ENCODE data around the gene ABCA10.

Gene ABCA10

DNA sequence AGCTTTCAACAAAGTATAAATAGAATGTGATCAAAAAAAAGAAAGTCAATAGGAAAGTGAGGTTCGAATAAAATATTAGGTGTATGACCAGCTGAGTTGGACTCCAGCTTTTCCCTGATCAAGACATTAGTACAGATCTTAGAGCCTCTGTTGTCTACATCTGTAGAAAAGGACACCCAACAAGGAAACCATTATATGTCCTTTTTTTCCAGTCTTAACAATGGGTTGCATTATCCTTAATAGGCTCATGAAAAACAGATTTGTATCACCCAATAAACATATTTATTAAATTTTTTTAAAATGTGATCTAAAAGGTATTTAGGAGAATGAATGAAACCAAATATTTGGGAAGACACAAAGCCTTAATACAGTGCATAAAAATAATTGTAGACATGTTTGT, 105.0 kb downstream of the ABCA10 start:
- Histone ChIP-seq H3K4me3 (ENCODE audit: low read depth in 1 of 2, low read length in 2 of 2) (no peak overlapping the region), H3K27me3 (ENCODE audit: control insufficient read depth in 1 of 2, insufficient read depth in 2 of 2, low read length in 2 of 2) (no peaks in the 10 kb centered on the region), H3K9me3 (ENCODE audit: low read length) (no peaks in the 10 kb centered on the region), H3K36me3 (ENCODE audit: insufficient read depth, low read length) (no peaks in the 10 kb centered on the region), H3K9ac (ENCODE audit: low read length) (no peak overlapping the region), H3K4me1 (ENCODE audit: insufficient read depth, low read length) (no peaks in the 10 kb centered on the region), H3K27ac (ENCODE audit: low read depth, low read length) (no peak overlapping the region)

DNA sequence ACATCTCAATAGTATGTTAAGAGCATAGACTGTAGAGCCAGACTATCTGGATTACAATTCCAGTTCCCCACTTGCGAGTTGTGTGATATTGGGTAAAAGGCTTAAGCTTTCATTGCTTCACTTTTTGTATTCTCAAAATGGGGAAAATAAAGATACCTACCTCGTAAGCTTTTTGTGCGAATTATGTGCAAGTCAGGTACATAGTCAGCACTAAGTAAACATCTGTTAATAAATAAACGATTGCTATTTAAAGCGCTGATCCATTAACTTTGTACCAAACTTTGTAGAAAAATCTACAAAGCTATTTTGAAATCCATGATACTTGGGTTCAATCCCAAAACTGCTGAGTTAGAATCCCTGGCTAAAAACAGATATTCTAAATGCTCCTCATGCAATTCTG, 106.6 kb downstream of the ABCA10 start:
- Histone ChIP-seq H3K9me3 (ENCODE audit: low read length) (no peaks in the 10 kb centered on the region), H3K36me3 (ENCODE audit: insufficient read depth, low read length) (no peaks in the 10 kb centered on the region), H3K9ac (ENCODE audit: low read length) (no peak overlapping the region), H3K27me3 (ENCODE audit: control insufficient read depth in 1 of 2, insufficient read depth in 2 of 2, low read length in 2 of 2) (no peaks in the 10 kb centered on the region), H3K27ac (ENCODE audit: low read depth, low read length) (no peak overlapping the region), H3K4me1 (ENCODE audit: insufficient read depth, low read length) (no peaks in the 10 kb centered on the region), H3K4me3 (ENCODE audit: low read depth in 1 of 2, low read length in 2 of 2) (no peak overlapping the region)

DNA sequence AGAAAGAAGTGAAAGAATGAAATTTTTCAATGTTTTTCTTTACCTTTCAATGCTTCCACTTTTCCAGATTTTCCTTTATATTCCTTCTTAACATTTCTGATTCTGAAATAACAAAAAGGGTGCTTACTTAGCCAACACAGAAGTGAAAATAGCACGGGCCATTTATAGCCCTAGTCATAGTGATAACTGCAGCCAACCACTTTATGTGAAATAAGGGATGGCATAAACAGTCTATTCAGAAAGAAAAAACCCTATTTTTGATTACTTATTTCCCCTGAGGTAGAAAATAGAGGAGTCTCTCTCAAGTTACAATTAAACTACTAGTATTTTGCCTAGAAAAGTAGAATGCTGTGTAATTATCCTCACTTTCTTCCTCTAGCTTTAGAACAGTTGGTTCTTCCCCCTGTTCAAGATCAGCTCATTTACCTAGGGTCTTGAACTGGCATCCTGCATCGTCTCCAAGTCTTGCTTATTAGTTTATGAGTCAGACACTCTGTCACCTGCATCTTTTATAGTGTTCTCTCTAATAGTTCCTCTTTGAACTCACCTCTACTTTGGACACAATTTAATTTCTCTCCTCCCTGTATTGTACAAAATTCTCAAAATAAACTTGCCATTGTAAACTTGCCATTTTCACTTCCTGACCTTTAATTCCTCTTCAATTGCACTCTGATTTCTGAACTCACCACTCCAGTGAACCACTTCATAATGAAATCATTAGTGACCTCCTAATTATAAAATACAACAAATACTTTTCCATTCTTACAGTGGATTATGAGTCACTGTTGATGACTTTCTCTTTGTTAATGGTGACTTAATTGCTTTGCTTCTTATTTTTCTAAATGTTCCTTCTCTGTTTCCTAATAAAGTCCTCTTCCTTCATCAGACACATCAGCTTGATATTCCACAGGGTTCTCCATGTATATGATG, 110.5 kb downstream of the ABCA10 start:
- Histone ChIP-seq H3K9me3 (ENCODE audit: low read length) (no peaks in the 10 kb centered on the region), H3K9ac (ENCODE audit: low read length) (no peak overlapping the region), H3K4me3 (ENCODE audit: low read depth in 1 of 2, low read length in 2 of 2) (no peak overlapping the region), H3K4me1 (ENCODE audit: insufficient read depth, low read length) (no peaks in the 10 kb centered on the region), H3K36me3 (ENCODE audit: insufficient read depth, low read length) (peaks cover 5% of the 10 kb centered on the region), H3K27ac (ENCODE audit: low read depth, low read length) (no peak overlapping the region), H3K27me3 (ENCODE audit: control insufficient read depth in 1 of 2, insufficient read depth in 2 of 2, low read length in 2 of 2) (no peaks in the 10 kb centered on the region)

DNA sequence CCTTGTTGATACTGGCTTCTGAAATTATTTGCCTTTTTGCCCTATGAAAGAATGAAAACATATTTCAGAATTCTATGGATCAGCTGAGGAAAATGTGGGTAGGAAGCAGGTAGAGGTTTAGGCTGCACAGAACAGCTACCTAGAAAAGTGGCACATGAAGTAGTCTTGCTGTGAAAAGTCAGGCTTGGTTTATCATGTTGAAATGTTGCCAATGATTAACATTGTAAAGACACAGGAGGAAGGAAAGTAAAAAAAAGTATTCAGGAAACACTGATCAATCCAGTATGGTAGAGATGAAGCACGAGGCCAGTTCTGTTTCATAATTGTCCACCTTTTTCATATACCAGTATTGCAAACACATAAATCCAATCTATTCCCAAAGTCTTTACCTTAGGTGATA, 116.8 kb downstream of the ABCA10 start:
- Histone ChIP-seq H3K27ac (ENCODE audit: low read depth, low read length) (no peak overlapping the region), H3K36me3 (ENCODE audit: insufficient read depth, low read length) (peaks cover 8% of the 10 kb centered on the region), H3K27me3 (ENCODE audit: control insufficient read depth in 1 of 2, insufficient read depth in 2 of 2, low read length in 2 of 2) (no peaks in the 10 kb centered on the region), H3K4me1 (ENCODE audit: insufficient read depth, low read length) (no peaks in the 10 kb centered on the region), H3K9ac (ENCODE audit: low read length) (no peak overlapping the region), H3K4me3 (ENCODE audit: low read depth in 1 of 2, low read length in 2 of 2) (no peak overlapping the region), H3K9me3 (ENCODE audit: low read length) (no peaks in the 10 kb centered on the region)

- Histone ChIP-seq H3K27me3 (ENCODE audit: control insufficient read depth in 1 of 2, insufficient read depth in 2 of 2, low read length in 2 of 2) (no peaks in the 10 kb centered on the region), H3K27ac (ENCODE audit: low read depth, low read length) (no peak overlapping the region), H3K36me3 (ENCODE audit: insufficient read depth, low read length) (no peaks in the 10 kb centered on the region), H3K4me1 (ENCODE audit: insufficient read depth, low read length) (no peaks in the 10 kb centered on the region), H3K4me3 (ENCODE audit: low read depth in 1 of 2, low read length in 2 of 2) (no peak overlapping the region), H3K9ac (ENCODE audit: low read length) (no peak overlapping the region), H3K9me3 (ENCODE audit: low read length) (no peaks in the 10 kb centered on the region)
Measured at GRCh38 chr17:69105907-69106730, 122.5 kb downstream of the ABCA10 start.

- Histone ChIP-seq H3K4me3 (ENCODE audit: low read depth in 1 of 2, low read length in 2 of 2) (no peak overlapping the region), H3K27ac (ENCODE audit: low read depth, low read length) (no peak overlapping the region), H3K9me3 (ENCODE audit: low read length) (no peaks in the 10 kb centered on the region), H3K4me1 (ENCODE audit: insufficient read depth, low read length) (no peaks in the 10 kb centered on the region), H3K9ac (ENCODE audit: low read length) (no peak overlapping the region), H3K27me3 (ENCODE audit: control insufficient read depth in 1 of 2, insufficient read depth in 2 of 2, low read length in 2 of 2) (no peaks in the 10 kb centered on the region), H3K36me3 (ENCODE audit: insufficient read depth, low read length) (no peaks in the 10 kb centered on the region)
Measured at GRCh38 chr17:69103557-69104233, 124.9 kb downstream of the ABCA10 start.

DNA sequence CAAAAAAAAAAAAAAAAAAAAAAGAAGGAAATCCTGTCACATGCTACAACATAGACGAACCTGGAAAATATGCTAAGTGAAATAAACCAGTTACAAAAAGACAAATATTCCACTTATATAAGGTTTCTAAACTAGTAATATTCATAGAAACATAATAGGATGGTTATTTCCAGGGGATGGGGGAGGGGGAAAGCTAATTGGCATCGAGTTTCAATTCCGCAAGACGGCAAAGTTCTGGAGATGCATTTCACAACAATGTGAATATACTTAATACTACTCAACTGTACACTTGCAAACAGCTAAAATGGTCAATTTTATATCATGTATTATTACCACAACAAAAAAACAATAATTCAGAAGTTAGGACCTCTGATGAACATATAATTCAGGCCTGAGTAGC, 130.0 kb downstream of the ABCA10 start:
- Histone ChIP-seq H3K9me3 (ENCODE audit: low read length) (no peaks in the 10 kb centered on the region), H3K27ac (ENCODE audit: low read depth, low read length) (no peak overlapping the region), H3K4me3 (ENCODE audit: low read depth in 1 of 2, low read length in 2 of 2) (no peak overlapping the region), H3K4me1 (ENCODE audit: insufficient read depth, low read length) (no peaks in the 10 kb centered on the region), H3K27me3 (ENCODE audit: control insufficient read depth in 1 of 2, insufficient read depth in 2 of 2, low read length in 2 of 2) (no peaks in the 10 kb centered on the region), H3K36me3 (ENCODE audit: insufficient read depth, low read length) (no peaks in the 10 kb centered on the region), H3K9ac (ENCODE audit: low read length) (no peak overlapping the region)
